Fibroblast of lung (primary cell): ENCODE results near the gene IVD.

Source experiments
- CTCF ChIP-seq, 2 donors: IDR thresholded peaks in 1 of 2; conservative IDR thresholded peaks in 1 of 2; 1 replicate in 1 of 2; 2 replicates in 1 of 2; pipeline ENCODE4 v1.5.1; 2011 to 2012; ENCODE audit warnings: low read length in 2 of 2, control low read depth in 1 of 2, inconsistent platforms in 1 of 2, low read depth in 1 of 2, mild to moderate bottlenecking in 1 of 2
- EZH2 ChIP-seq: IDR thresholded peaks from 2 replicates; pipeline ENCODE4 v1.5.1; 2012; ENCODE audit warnings: low read length, control low read depth, mild to moderate bottlenecking; ENCODE audit errors: missing control alignments

- TF ChIP-seq EZH2, result peak; percentile 88
- no peak for TF ChIP-seq CTCF (conservative IDR thresholded peaks at IDR 0.05 in 1 of 2, IDR thresholded peaks at IDR 0.05 in 1 of 2; ENCODE audit: low read depth in 1 of 2, low read length in 2 of 2)
Measured at GRCh38 chr15:40435710-40436089, 30.1 kb downstream of the IVD start.
